ENCODE measurements around the gene PHLDB2. TPM values are rescaled to one million over a fixed set of nuclear protein-coding genes. Genes with fewer than 3 reads are reported as not detected.

The PHLDB2 gene
- total and polyA plus RNA-seq, 12 donors = 6.2 to 39.6 (median 13.9) TPM

DNA sequence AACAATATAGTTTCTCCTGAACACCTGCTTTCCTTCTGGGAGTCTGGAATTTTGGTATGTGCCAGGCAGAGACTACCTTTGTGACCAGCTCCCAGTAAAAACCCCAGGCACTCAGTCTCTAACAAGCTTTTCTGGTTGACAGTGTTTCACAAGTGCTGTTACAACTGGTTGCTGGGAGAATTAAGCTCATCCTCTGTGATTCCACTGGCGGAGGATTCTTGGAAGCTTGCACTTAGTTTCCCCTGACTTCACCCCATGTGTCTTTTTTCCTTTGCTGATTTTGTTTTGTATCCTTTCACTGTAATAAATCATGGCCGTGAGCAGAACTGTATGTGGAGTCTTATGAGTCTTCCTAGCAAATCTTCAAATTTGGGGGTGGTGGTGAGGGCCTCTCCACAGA, 134.0 kb downstream of the PHLDB2 start:
- WGBS, 4 donors = 57 to 94% (median 74%) methylated on average over 2 of the region's 2 CpGs
- TF ChIP-seq POLR2A (IDR thresholded peaks at IDR 0.05) = no peak
- TF ChIP-seq, protein P1, sequence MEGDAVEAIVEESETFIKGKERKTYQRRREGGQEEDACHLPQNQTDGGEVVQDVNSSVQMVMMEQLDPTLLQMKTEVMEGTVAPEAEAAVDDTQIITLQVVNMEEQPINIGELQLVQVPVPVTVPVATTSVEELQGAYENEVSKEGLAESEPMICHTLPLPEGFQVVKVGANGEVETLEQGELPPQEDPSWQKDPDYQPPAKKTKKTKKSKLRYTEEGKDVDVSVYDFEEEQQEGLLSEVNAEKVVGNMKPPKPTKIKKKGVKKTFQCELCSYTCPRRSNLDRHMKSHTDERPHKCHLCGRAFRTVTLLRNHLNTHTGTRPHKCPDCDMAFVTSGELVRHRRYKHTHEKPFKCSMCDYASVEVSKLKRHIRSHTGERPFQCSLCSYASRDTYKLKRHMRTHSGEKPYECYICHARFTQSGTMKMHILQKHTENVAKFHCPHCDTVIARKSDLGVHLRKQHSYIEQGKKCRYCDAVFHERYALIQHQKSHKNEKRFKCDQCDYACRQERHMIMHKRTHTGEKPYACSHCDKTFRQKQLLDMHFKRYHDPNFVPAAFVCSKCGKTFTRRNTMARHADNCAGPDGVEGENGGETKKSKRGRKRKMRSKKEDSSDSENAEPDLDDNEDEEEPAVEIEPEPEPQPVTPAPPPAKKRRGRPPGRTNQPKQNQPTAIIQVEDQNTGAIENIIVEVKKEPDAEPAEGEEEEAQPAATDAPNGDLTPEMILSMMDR (IDR thresholded peaks at IDR 0.05) = no peak
- Histone ChIP-seq H3K27ac (no peak overlapping the region), H3K4me1 (replicated peaks in 1 of 2) (peaks cover 0 to 6% of the 10 kb centered on the region in 2 donors), H3K4me3 (no peak overlapping the region), H3K36me3 (replicated peaks in 1 of 2) (no peaks in the 10 kb centered on the region), H3K9me3 (replicated peaks in 1 of 3) (no peaks in the 10 kb centered on the region), H3K27me3 (no peaks in the 10 kb centered on the region)
- DNase-seq = no peak
- intact Hi-C loops (cut with DNase I) = loop anchor here in 1 of 2 donors (10.0 kb wide), 1 partner anchor 52 kb away; no protein-coding TSS in a partner anchor

DNA sequence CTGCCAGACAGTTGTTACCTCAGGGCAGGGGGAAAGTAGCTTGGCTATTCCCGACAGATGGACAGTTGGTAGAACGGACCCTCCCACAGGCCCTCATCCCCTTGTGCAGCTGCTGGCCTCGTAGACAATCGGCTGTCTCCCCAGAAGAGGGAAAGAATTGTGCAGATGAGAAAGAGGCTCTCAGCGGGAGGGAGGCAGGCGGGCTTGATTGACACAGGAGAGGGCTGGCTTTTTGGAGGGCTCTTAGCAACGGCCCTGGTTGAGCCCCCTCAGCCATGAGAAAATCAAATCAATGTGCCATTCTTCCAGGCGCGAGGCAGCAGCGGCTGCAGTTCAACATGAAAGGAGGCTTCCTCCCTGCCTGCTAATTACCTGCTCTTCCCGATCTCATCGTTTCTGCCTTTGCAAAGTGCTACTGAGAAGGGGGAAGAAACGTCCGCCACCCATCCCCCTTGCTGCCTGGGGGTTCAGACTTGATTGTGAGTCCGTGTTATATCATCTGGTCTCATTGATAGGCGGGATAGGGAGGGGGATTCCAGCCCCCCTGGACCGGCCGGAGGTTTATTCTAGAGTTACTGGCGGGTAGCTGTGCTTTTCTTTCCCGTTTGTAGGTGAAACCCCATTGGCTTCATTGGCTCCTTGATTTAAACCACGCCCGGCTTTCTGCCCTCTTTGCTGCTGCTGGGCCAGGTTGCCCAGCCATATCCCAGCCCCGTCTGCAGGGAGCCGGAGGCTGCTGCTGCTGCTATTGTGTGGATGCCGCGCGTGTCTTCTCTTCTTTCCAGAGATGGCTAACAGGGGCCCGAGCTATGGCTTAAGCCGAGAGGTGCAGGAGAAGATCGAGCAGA, 139.8 kb downstream of the PHLDB2 start, which contains the start of gene TAGLN3:
Gene TAGLN3 (plus strand): TSS at position 287 of the 848 bp plus-strand sequence. CDS start 501 bp downstream, at position 788.
- no peaks in the 10 kb centered on the region for H3K9me3 ChIP-seq (replicated peaks in 1 of 3)
- peak; percentile 13 to 50 for TF ChIP-seq POLR2A (IDR thresholded peaks at IDR 0.05)
- TF ChIP-seq, protein P1 (IDR thresholded peaks at IDR 0.05) = no peak
- H3K4me3 ChIP-seq = peak within 1 kb of the TSS in 1 of 4 donors; percentile 48
- no peak within 1 kb of the TSS for H3K27ac ChIP-seq
- peaks cover 0 to 8% of the 10 kb centered on the region in 2 donors for H3K4me1 ChIP-seq (replicated peaks in 1 of 2)
- peak in 5 of 7 donors; percentile 23 to 70 (median 33) for DNase-seq
- intact Hi-C loops (cut with DNase I) = loop anchor here in 1 of 2 donors (10.0 kb wide), 1 partner anchor 46 kb away; no protein-coding TSS in a partner anchor
- WGBS, 4 donors = 5 to 10% (median 8%) methylated on average over 26 to 30 of the region's 30 CpGs
- no peaks in the 10 kb centered on the region for H3K27me3 ChIP-seq
- H3K36me3 ChIP-seq (replicated peaks in 1 of 2) = no peaks in the 10 kb centered on the region

DNA sequence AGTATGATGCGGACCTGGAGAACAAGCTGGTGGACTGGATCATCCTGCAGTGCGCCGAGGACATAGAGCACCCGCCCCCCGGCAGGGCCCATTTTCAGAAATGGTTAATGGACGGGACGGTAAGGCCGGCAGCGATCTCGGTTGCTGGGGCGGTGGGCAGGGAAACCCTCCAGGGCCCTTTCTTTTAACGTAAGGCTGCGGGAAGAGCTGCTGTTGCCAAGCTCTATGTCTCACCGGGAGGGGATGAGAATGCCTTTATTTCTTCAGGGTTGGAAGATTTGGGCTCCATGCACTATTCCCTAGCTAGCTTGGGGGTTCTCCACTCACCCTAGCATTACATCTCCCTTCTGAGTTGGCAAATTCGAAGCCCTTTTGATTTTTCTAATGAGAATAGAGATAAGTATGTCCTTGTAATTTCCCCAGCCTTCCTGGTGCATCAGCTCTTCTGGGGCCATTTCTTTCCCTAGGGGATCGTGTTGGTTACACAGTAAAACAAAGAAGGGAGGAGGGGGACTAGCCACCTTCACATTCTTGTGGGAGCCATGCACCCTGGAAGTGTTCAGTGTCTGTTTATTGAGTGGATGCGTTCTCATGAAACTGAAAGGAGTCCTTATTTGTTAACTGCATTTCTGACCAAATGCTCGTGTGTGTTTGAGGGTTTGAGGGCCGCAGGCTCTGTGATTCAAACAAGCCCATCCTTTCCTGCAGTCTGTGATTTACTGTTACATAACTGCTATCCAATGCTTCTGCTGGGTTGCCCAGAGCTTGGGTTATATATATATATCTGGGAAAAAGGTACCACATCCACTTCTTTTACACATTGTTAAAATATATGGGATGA, 140.6 kb downstream of the PHLDB2 start:
- 22 to 43% (median 30%) methylated on average over 19 of the region's 19 CpGs for WGBS, 4 donors
- Histone ChIP-seq H3K4me3 (peak overlapping the region in 1 of 4 donors; percentile 48), H3K27ac (no peak overlapping the region), H3K9me3 (replicated peaks in 1 of 3) (no peaks in the 10 kb centered on the region), H3K27me3 (no peaks in the 10 kb centered on the region), H3K36me3 (replicated peaks in 1 of 2) (no peaks in the 10 kb centered on the region), H3K4me1 (replicated peaks in 1 of 2) (peaks cover 0 to 8% of the 10 kb centered on the region in 2 donors)
- no peak for DNase-seq
- intact Hi-C loops (cut with DNase I) = loop anchor here in 1 of 2 donors (10.0 kb wide), 1 partner anchor 45 kb away; no protein-coding TSS in a partner anchor
- TF ChIP-seq, protein P1 (IDR thresholded peaks at IDR 0.05) = no peak
- no peak for TF ChIP-seq POLR2A (IDR thresholded peaks at IDR 0.05)

DNA sequence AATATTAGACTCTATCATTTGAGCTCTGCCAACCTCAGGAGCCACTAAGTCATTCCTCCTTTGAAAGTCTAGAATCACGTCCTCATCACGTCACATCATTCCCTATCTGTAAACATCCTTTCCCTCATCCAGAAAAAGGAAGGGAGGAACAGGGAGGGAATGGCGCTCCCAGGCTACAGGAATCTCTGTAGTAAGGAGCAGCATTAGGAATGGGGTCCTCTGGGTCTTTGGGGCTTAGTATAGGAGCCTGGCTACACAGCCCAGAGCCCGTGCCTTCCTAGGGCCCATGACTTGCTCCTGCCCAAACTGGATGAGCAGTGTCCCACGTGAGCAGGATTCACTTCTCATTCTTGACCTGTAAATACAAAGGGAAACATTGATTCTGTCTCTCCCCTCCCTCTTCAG, 141.3 kb downstream of the PHLDB2 start:
- TF ChIP-seq POLR2A (IDR thresholded peaks at IDR 0.05) = no peak
- TF ChIP-seq, protein P1 (IDR thresholded peaks at IDR 0.05) = no peak
- Histone ChIP-seq H3K27ac (no peak overlapping the region), H3K4me3 (no peak overlapping the region), H3K36me3 (replicated peaks in 1 of 2) (no peaks in the 10 kb centered on the region), H3K4me1 (replicated peaks in 1 of 2) (peaks cover 0 to 8% of the 10 kb centered on the region in 2 donors), H3K9me3 (replicated peaks in 1 of 3) (no peaks in the 10 kb centered on the region), H3K27me3 (no peaks in the 10 kb centered on the region)
- 85 to 90% (median 88%) methylated on average over 5 of the region's 5 CpGs for WGBS, 4 donors
- intact Hi-C loops (cut with DNase I) = no loop called here
- no peak for DNase-seq
